Gastroesophageal sphincter (tissue), 4 donors: ENCODE results near the gene KRT71. TPM values are rescaled to one million over a fixed set of nuclear protein-coding genes. Genes with fewer than 3 reads are reported as not detected.
"Not testable (repeated sequence)": the region's sequence is repeated elsewhere in the genome, so short reads cannot be mapped to it uniquely, and the experiment has no call there.

Experiments used
- ATAC-seq: fragments of 150-250 bp; one replicate; pipeline ENCODE4 v1.9.1; 2016; ENCODE audit warnings: mild to moderate bottlenecking, moderate library complexity
- H3K27ac ChIP-seq, 4 donors: fragments of 200-600 bp; sonication (generic) in 3 of 4; 1 replicate in 3 of 4; 2 replicates in 1 of 4; pipeline ENCODE4 v1.5.1; 2016 to 2019
- H3K27me3 ChIP-seq: fragments of 200-600 bp; sonication (generic); one replicate; pipeline ENCODE4 v1.5.1; 2019
- H3K36me3 ChIP-seq, 2 donors: fragments of 200-600 bp; sonication (generic); one replicate each; pipeline ENCODE4 v1.5.1; 2019; ENCODE audit warnings: control low read depth in 1 of 2
- H3K4me1 ChIP-seq, 3 donors: fragments of 200-600 bp; sonication (generic); 1 replicate in 2 of 3; 2 replicates in 1 of 3; pipeline ENCODE4 v1.5.1; 2016 to 2019; ENCODE audit warnings: control low read depth in 2 of 3
- H3K4me3 ChIP-seq, 2 donors: fragments of 200-600 bp; sonication (generic); one replicate each; pipeline ENCODE4 v1.5.1; 2019; ENCODE audit warnings: mild to moderate bottlenecking in 1 of 2, moderate library complexity in 1 of 2
- H3K9me3 ChIP-seq, 3 donors: fragments of 200-600 bp; sonication (generic); one replicate each; pipeline ENCODE4 v1.5.1; 2017 to 2019; ENCODE audit warnings: control low read depth in 2 of 3
- EP300 ChIP-seq: sonication (generic); formaldehyde crosslinking; IDR thresholded peaks from one replicate; pipeline ENCODE4 v1.6.1; 2017; ENCODE audit warnings: antibody characterized with exemption, mild to moderate bottlenecking
- POLR2A ChIP-seq, 2 donors: fragments of 450-650 bp; IDR thresholded peaks; one replicate each; pipeline ENCODE4 v1.6.1; 2017; ENCODE audit warnings: antibody characterized with exemption in 2 of 2, mild to moderate bottlenecking in 2 of 2, moderate library complexity in 1 of 2
- POLR2AphosphoS5 ChIP-seq: sonication (generic); formaldehyde crosslinking; IDR thresholded peaks from one replicate; pipeline ENCODE4 v1.6.1; 2017; ENCODE audit warnings: antibody characterized with exemption
- WGBS, 2 donors: methylation state at CpG; one replicate each; pipeline ENCODE4 v1.1.5; 2018; ENCODE audit warnings: low coverage in 1 of 2; 5-methylcytosine and 5-hydroxymethylcytosine counted together
- total RNA-seq, 4 donors: library from RNA; depleted of rRNA; stranded (reverse); fragments of >200 nt; gene quantifications; one replicate each; pipeline ENCODE4 v1.1.0, GENCODE V29; 2016
- TF ChIP-seq, protein P1 (sequence below), 4 experiments: fragments of 200-600 bp in 2 of 4; fragments of 450-650 bp in 2 of 4; sonication (generic) in 1 of 4; IDR thresholded peaks; one replicate each; pipeline ENCODE4 v1.5.1; 2017 to 2019; ENCODE audit warnings: antibody characterized with exemption in 4 of 4, mild to moderate bottlenecking in 2 of 4, moderate library complexity in 2 of 4

The KRT71 gene
- total RNA-seq, 4 donors from 2014 or later, result not detected

DNA sequence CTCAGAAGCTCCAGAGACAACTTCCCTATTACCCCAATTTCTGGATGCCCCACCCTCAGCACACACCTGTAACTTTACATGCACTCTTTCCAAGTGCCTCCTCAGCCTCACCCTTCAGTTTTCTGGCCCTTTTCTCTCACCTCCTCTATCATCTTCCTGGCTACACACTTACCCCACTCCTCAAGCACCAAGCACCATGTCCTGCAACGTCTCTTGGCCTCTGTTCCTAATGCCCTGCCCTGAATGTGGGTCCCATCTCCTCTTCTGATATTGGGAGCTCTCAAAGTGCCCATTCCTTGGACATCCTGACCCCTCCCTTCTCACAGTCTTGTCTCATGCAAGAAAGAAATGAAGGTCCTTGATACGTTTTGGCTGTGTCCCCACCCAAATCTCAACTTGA, 47.1 kb upstream of the KRT71 start:
- Histone ChIP-seq H3K4me1 (no peaks in the 10 kb centered on the region), H3K9me3 (no peaks in the 10 kb centered on the region), H3K27me3 (peaks cover 51% of the 10 kb centered on the region), H3K36me3 (no peaks in the 10 kb centered on the region), H3K4me3 (no peak overlapping the region), H3K27ac (no peak overlapping the region)
- WGBS, 2 donors, result 53 to 63% methylated on average over 1 to 2 of the region's 2 CpGs
- TF ChIP-seq, protein P1, sequence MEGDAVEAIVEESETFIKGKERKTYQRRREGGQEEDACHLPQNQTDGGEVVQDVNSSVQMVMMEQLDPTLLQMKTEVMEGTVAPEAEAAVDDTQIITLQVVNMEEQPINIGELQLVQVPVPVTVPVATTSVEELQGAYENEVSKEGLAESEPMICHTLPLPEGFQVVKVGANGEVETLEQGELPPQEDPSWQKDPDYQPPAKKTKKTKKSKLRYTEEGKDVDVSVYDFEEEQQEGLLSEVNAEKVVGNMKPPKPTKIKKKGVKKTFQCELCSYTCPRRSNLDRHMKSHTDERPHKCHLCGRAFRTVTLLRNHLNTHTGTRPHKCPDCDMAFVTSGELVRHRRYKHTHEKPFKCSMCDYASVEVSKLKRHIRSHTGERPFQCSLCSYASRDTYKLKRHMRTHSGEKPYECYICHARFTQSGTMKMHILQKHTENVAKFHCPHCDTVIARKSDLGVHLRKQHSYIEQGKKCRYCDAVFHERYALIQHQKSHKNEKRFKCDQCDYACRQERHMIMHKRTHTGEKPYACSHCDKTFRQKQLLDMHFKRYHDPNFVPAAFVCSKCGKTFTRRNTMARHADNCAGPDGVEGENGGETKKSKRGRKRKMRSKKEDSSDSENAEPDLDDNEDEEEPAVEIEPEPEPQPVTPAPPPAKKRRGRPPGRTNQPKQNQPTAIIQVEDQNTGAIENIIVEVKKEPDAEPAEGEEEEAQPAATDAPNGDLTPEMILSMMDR (IDR thresholded peaks at IDR 0.05), result no peak
- no peak for TF ChIP-seq EP300
- ATAC-seq, result no peak

- TF ChIP-seq POLR2A (IDR thresholded peaks at IDR 0.05), result no peak
Observed at GRCh38 chr12:52598966-52599365, 46.0 kb upstream of the KRT71 start.

GRCh38 chr12:52594237-52594636, 41.3 kb upstream of the KRT71 start:
- not testable (repeated sequence) for H3K9me3 ChIP-seq, ATAC-seq, H3K27ac ChIP-seq, H3K4me3 ChIP-seq, H3K36me3 ChIP-seq, H3K4me1 ChIP-seq
- whole genome bisulfite sequencing, 2 donors, result 83 to 89% methylated on average over 2 to 3 of the region's 4 CpGs
- peaks cover 22% of the 10 kb centered on the region for H3K27me3 ChIP-seq

More at GRCh38 chr12:52598966-52599365, 46.0 kb upstream of the KRT71 start:
- no peaks in the 10 kb centered on the region for H3K36me3 ChIP-seq
- peaks cover 0 to 3% (median 0%) of the 10 kb centered on the region in 3 donors for H3K9me3 ChIP-seq
- H3K27me3 ChIP-seq, result peaks cover 46% of the 10 kb centered on the region
- 80 to 91% methylated on average over 1 to 3 of the region's 5 CpGs for WGBS, 2 donors
- no peaks in the 10 kb centered on the region for H3K4me1 ChIP-seq
- no peak overlapping the region for H3K4me3 ChIP-seq
- H3K27ac ChIP-seq, result no peak overlapping the region
- no peak for ATAC-seq

- Histone ChIP-seq H3K27me3 (peaks cover 17% of the 10 kb centered on the region), H3K4me1 (no peaks in the 10 kb centered on the region), H3K27ac (no peak overlapping the region), H3K36me3 (no peaks in the 10 kb centered on the region), H3K4me3 (no peak overlapping the region), H3K9me3 (peaks cover 0 to 4% (median 0%) of the 10 kb centered on the region in 3 donors)
- ATAC-seq, result no peak
- TF ChIP-seq POLR2AphosphoS5 (no peak), EP300 (no peak), POLR2A (IDR thresholded peaks at IDR 0.05) (no peak)
- TF ChIP-seq, protein P1 (IDR thresholded peaks at IDR 0.05), result no peak
- 69 to 86% methylated on average over 3 to 4 of the region's 11 CpGs for WGBS, 2 donors
Observed at GRCh38 chr12:52591521-52591920, 38.6 kb upstream of the KRT71 start.

DNA sequence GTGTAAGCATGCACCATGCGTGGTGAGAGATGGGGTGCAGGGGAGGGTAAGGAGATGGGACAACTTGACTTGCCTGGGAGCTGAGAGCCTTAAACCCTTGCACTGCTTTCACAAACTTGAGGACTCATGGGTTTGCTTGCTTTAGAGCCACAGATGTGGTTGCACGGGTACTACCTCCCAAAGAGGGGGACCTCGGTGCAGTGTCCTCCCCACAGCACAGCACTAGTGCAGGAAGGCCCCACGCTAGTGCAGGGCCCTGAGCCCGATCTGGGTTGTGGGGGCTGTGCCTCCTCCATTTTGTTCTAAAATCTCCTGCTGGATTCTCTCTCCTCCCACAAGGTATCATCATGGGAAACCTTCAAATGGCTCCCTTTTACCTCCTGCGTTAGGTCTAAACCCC, 37.1 kb upstream of the KRT71 start:
- no peak for TF ChIP-seq POLR2A (IDR thresholded peaks at IDR 0.05)
- TF ChIP-seq, protein P1 (IDR thresholded peaks at IDR 0.05), result no peak
- TF ChIP-seq POLR2AphosphoS5, result no peak
- TF ChIP-seq EP300, result no peak
- Histone ChIP-seq H3K36me3 (no peaks in the 10 kb centered on the region), H3K27me3 (peaks cover 17% of the 10 kb centered on the region), H3K27ac (no peak overlapping the region), H3K9me3 (peaks cover 0 to 4% (median 0%) of the 10 kb centered on the region in 3 donors), H3K4me1 (no peaks in the 10 kb centered on the region), H3K4me3 (no peak overlapping the region)
- no peak for ATAC-seq
- 92 to 100% methylated on average over 1 to 6 of the region's 6 CpGs for WGBS, 2 donors

GRCh38 chr12:52587563-52587962, 34.6 kb upstream of the KRT71 start:
- Histone ChIP-seq H3K36me3 (no peaks in the 10 kb centered on the region), H3K27ac (no peak overlapping the region), H3K4me1 (no peaks in the 10 kb centered on the region), H3K27me3 (peaks cover 10% of the 10 kb centered on the region), H3K9me3 (no peaks in the 10 kb centered on the region), H3K4me3 (no peak overlapping the region)
- ATAC-seq, result no peak
- TF ChIP-seq, protein P1 (IDR thresholded peaks at IDR 0.05), result no peak
- TF ChIP-seq POLR2AphosphoS5 (no peak), EP300 (no peak), POLR2A (IDR thresholded peaks at IDR 0.05) (no peak)
- WGBS, 2 donors, result 40% methylated on average over 1 of the region's 17 CpGs; no CpG with 5 or more reads in 1 of the 2 donors
